Naive thymus-derived CD4-positive, alpha-beta T cell (primary cell): ENCODE data around the gene CHMP3. TPM values are rescaled to one million over a fixed set of nuclear protein-coding genes. Genes with fewer than 3 reads are reported as not detected.

ENCODE experiments used
- ATAC-seq: fragments of 150-1000 bp; cut with Tn5 transposase; 2 replicates; pipeline ENCODE4 v1.10.0; 2021; ENCODE audit warnings: mild to moderate bottlenecking, moderate library complexity
- CTCF ChIA-PET: fragments of 350-600 bp; sonication (Branson Sonifier 250); formaldehyde crosslinking; loops from one replicate; lab custom pipeline; 2021; ENCODE audit warnings: antibody characterized with exemption; lab: Charles Lee
- POLR2A ChIA-PET: fragments of 350-600 bp; sonication (Branson Sonifier 250); formaldehyde crosslinking; loops from one replicate; lab custom pipeline; 2021; ENCODE audit warnings: antibody characterized with exemption, inconsistent platforms; lab: Charles Lee
- DNase-seq, 9 donors: peaks; one replicate each; pipeline versions ENCODE4 v3.0.0 to v3.0.0-alpha.2; 2020 to 2022; ENCODE audit warnings: mixed read lengths in 1 of 9
- H3K27ac ChIP-seq: one replicate; pipeline ENCODE4 v1.7.0; 2013; ENCODE audit warnings: mild to moderate bottlenecking, low read depth, low read length, moderate library complexity
- H3K27me3 ChIP-seq, 2 donors: one replicate each; pipeline ENCODE4 v1.7.0; 2013; ENCODE audit warnings: low read length in 2 of 2, mild to moderate bottlenecking in 2 of 2, moderate library complexity in 2 of 2; ENCODE audit not compliant: control insufficient read depth in 2 of 2, insufficient read depth in 2 of 2
- H3K36me3 ChIP-seq, 3 experiments: 1 replicate in 2 of 3; 2 replicates in 1 of 3; pipeline ENCODE4 v1.7.0; 2013; ENCODE audit warnings: low read length in 3 of 3, mild to moderate bottlenecking in 3 of 3, moderate library complexity in 1 of 3; ENCODE audit not compliant: insufficient read depth in 3 of 3, control insufficient read depth in 2 of 3
- H3K4me1 ChIP-seq, 2 donors: one replicate each; pipeline ENCODE4 v1.7.0; 2013; ENCODE audit warnings: low read length in 2 of 2, mild to moderate bottlenecking in 2 of 2, moderate library complexity in 1 of 2; ENCODE audit not compliant: control insufficient read depth in 2 of 2, insufficient read depth in 2 of 2
- H3K4me3 ChIP-seq: 2 replicates; pipeline ENCODE4 v1.7.0; 2013; ENCODE audit warnings: mild to moderate bottlenecking, low read length
- H3K9me3 ChIP-seq, 3 experiments: 1 replicate in 2 of 3; 2 replicates in 1 of 3; pipeline ENCODE4 v1.7.0; 2013; ENCODE audit warnings: low read length in 3 of 3; ENCODE audit not compliant: control insufficient read depth in 2 of 3
- H3K27ac Mint-ChIP-seq, 9 donors: one replicate each; pipeline ENCODE4 v1.8.0; 2020 to 2022; ENCODE audit warnings: mixed read lengths in 9 of 9, mild to moderate bottlenecking in 8 of 9, moderate library complexity in 5 of 9, inconsistent platforms in 2 of 9
- H3K27me3 Mint-ChIP-seq, 5 donors: one replicate each; pipeline ENCODE4 v1.8.0; 2021 to 2022; ENCODE audit warnings: mixed read lengths in 5 of 5, mild to moderate bottlenecking in 1 of 5
- H3K36me3 Mint-ChIP-seq, 5 donors: one replicate each; pipeline ENCODE4 v1.8.0; 2020 to 2022; ENCODE audit warnings: mixed read lengths in 5 of 5, mild to moderate bottlenecking in 3 of 5, inconsistent platforms in 1 of 5
- H3K4me1 Mint-ChIP-seq, 7 donors: one replicate each; pipeline ENCODE4 v1.8.0; 2020 to 2022; ENCODE audit warnings: mixed read lengths in 7 of 7, mild to moderate bottlenecking in 3 of 7, inconsistent platforms in 1 of 7
- H3K4me3 Mint-ChIP-seq, 10 donors: one replicate each; pipeline ENCODE4 v1.8.0; 2020 to 2022; ENCODE audit warnings: mild to moderate bottlenecking in 10 of 10, mixed read lengths in 10 of 10, moderate library complexity in 6 of 10, inconsistent platforms in 2 of 10
- H3K9me3 Mint-ChIP-seq, 11 donors: one replicate each; pipeline ENCODE4 v1.8.0; 2020 to 2022; ENCODE audit warnings: mixed read lengths in 11 of 11, mild to moderate bottlenecking in 4 of 11, inconsistent platforms in 1 of 11, moderate library complexity in 1 of 11
- intact Hi-C, 2 donors: fragments of 100-400 bp; cut with micrococcal nuclease; formaldehyde crosslinking; loops; one replicate each; pipeline ENCODE4 v1.15.1; 2023
- polyA plus RNA-seq, 2 donors: library from polyadenylated mRNA; unstranded; fragments of 300-500 nt; fragmentation: Illumina TruSeq; gene quantifications; one replicate each; pipeline ENCODE4 v1.2.3, GENCODE V29; 2021
- total RNA-seq, 6 experiments: library from RNA in 5 of 6; stranded (reverse) in 5 of 6; gene quantifications; 1 replicate in 5 of 6; 2 replicates in 1 of 6; pipeline ENCODE4 v1.2.3 and lab custom pipeline; 2021 to 2026

CHMP3 gene
- total and polyA plus RNA-seq, 7 experiments from 2014 or later: 39.9 to 103 (median 90.1) TPM

DNA sequence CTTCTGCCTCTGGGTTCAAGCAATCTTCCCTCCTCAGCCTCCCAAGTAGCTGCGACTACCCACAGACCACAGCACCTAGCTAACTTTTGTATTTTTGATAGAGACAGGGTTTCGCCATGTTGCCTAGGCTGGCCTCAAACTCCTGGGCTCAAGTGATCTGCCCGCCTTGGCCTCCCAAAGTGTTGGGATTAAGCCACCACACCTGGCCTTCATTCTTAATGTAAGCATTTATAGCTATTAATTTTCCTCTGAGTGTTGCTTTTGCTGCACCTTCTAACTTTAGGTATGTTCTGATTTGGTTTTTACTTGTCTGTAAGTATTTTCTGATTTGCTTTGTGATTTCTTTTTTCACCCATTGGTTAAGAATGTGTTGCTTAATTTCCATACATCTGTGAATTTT, 29.7 kb downstream of the CHMP3 start:
- no peaks in the 10 kb centered on the region for H3K27me3 ChIP-seq
- ChIA-PET POLR2A (interaction anchor here (1.4 kb wide), 1 partner anchor 92 kb away, joined by 3 read pairs; the partner anchor contains the start of gene KDM3A), CTCF (no interaction called here)
- peak overlapping the region in 2 of 10 donors; percentile 47 to 51 for H3K4me3 Mint-ChIP-seq
- intact Hi-C loops: loop anchor here in 1 of 2 donors (2.0 to 10.0 kb wide), 2 partner anchors 19 to 51 kb away; no protein-coding TSS in a partner anchor
- H3K27ac ChIP-seq: no peak overlapping the region
- peaks cover 15 to 57% (median 38%) of the 10 kb centered on the region in 5 donors for H3K36me3 Mint-ChIP-seq
- no peaks in the 10 kb centered on the region for H3K9me3 ChIP-seq
- H3K9me3 Mint-ChIP-seq: peaks cover 5 to 39% (median 19%) of the 10 kb centered on the region in 11 donors
- H3K27ac Mint-ChIP-seq: peak overlapping the region in 5 of 9 donors; percentile 48 to 84 (median 57)
- peaks cover 0 to 20% of the 10 kb centered on the region in 2 donors for H3K4me1 ChIP-seq
- H3K4me1 Mint-ChIP-seq: peaks cover 7 to 60% (median 52%) of the 10 kb centered on the region in 7 donors
- H3K4me3 ChIP-seq: no peak overlapping the region
- DNase-seq (no peak), ATAC-seq (no peak)
- H3K27me3 Mint-ChIP-seq: no peaks in the 10 kb centered on the region
- H3K36me3 ChIP-seq: peaks cover 0 to 2% (median 0%) of the 10 kb centered on the region in 3 experiments

DNA sequence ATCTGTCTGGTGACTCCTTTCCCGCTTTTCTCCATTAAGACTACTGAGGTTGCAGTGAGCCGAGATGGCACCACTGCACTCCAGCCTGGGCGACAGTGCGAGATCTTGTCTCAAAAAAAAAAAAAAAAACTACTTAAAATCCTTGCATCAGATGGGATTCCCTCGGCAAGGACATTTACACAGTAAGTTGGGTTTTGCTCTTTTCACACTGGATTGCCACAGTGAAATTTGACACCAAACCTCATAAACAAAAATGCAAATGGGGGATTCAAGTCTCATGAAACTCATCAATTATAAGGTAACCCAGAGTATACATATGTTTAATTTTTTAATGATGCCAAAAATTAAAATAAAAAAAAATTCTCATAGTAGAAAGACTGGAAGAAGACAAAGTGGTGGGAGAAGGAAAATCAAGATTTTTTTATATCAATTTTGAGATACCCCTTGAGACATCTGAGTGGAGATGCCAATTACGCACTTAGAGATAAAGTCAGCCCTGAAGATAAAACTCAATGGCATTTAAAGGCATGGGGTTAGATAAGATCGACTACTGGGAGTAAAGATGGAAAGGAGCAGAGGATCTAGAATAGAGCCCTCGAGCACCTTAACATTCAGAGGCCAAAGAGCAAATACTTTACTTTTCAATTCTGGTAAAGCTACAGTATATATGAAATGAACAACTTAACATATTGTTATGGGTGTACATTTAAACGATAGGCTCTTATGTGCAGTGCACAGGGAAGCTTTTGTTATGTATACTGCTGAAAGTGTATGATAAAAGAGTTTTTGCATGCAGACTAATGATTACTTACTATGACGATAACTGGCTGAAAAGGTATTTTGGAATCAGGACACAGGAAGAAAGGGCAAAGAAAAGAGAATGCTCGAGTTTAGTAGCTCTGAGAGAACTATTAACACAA, 37.6 kb downstream of the CHMP3 start:
- ATAC-seq (no peak), DNase-seq (no peak)
- no peaks in the 10 kb centered on the region for H3K27me3 Mint-ChIP-seq
- H3K27ac ChIP-seq: no peak overlapping the region
- H3K36me3 Mint-ChIP-seq: peaks cover 6 to 38% (median 18%) of the 10 kb centered on the region in 5 donors
- no peaks in the 10 kb centered on the region for H3K27me3 ChIP-seq
- H3K4me3 ChIP-seq: no peak overlapping the region
- peak overlapping the region in 2 of 9 donors; percentile 4 to 53 for H3K27ac Mint-ChIP-seq
- no peak overlapping the region for H3K4me3 Mint-ChIP-seq
- intact Hi-C loops: no loop called here
- peaks cover 0 to 17% (median 5%) of the 10 kb centered on the region in 3 experiments for H3K36me3 ChIP-seq
- H3K4me1 ChIP-seq: no peaks in the 10 kb centered on the region
- ChIA-PET POLR2A (interaction anchor here (0.6 to 1.5 kb wide), 2 partner anchors 15 to 57 kb away, joined by 4 to 5 read pairs; no protein-coding TSS in a partner anchor), CTCF (interaction anchor here (0.5 kb wide), 1 partner anchor 540 kb away, joined by 4 read pairs; no protein-coding TSS in a partner anchor)
- H3K9me3 Mint-ChIP-seq: peaks cover 0 to 2% (median 0%) of the 10 kb centered on the region in 11 donors
- peaks cover 0 to 10% (median 6%) of the 10 kb centered on the region in 7 donors for H3K4me1 Mint-ChIP-seq
- no peaks in the 10 kb centered on the region for H3K9me3 ChIP-seq

DNA sequence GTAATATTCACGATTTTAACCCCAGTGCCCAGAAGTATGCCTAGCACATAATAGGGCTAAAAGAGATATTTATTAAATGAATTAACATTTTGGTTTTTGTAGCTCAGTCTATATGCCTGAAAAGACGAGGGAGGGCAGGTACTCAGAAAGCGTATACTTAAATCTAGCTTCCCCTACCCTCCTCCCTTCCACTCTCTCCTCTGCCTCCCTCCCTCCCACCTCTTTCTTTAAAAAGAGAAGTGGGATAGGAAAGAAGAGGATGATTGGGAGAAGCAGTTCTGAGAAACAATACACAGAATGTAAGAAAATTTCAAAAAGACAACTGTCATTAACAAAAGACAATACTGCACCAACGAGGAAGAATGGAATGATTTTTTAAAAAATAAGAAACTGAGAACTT, 39.8 kb downstream of the CHMP3 start:
- ChIA-PET CTCF (no interaction called here), POLR2A (no interaction called here)
- H3K27me3 ChIP-seq: no peaks in the 10 kb centered on the region
- no peaks in the 10 kb centered on the region for H3K9me3 ChIP-seq
- H3K36me3 ChIP-seq: peaks cover 0 to 14% (median 5%) of the 10 kb centered on the region in 3 experiments
- DNase-seq: no peak
- Mint-ChIP-seq H3K27ac (peak overlapping the region in 2 of 9 donors; percentile 7 to 56), H3K4me3 (no peak overlapping the region), H3K4me1 (peaks cover 0 to 5% (median 0%) of the 10 kb centered on the region in 7 donors), H3K27me3 (no peaks in the 10 kb centered on the region), H3K36me3 (peaks cover 6 to 28% (median 10%) of the 10 kb centered on the region in 5 donors), H3K9me3 (peaks cover 0 to 8% (median 0%) of the 10 kb centered on the region in 11 donors)
- ATAC-seq: no peak
- H3K4me3 ChIP-seq: no peak overlapping the region
- intact Hi-C loops: no loop called here
- no peak overlapping the region for H3K27ac ChIP-seq
- no peaks in the 10 kb centered on the region for H3K4me1 ChIP-seq

DNA sequence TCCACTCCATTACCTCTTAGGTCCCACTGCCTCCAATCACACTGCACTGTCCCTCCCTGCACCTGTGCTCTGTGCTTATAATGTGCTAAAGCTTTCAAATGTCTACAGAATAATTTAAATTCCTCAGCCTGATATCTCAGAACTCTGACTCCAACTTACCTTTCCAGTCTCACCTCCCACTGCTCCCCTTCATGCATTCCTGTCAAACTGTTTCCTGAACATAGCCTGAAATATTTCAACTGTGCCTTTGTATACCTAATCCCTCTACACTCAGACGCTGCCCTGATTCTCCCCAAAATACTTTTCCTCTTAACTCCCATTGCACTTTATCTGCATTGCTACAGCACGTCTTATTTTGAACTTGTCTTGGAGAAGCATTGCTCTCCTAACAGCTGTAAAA, 40.5 kb downstream of the CHMP3 start:
- H3K9me3 Mint-ChIP-seq: peaks cover 0 to 8% (median 0%) of the 10 kb centered on the region in 11 donors
- Histone ChIP-seq H3K4me3 (no peak overlapping the region), H3K27me3 (no peaks in the 10 kb centered on the region), H3K27ac (no peak overlapping the region), H3K9me3 (no peaks in the 10 kb centered on the region), H3K4me1 (no peaks in the 10 kb centered on the region), H3K36me3 (peaks cover 0 to 11% (median 5%) of the 10 kb centered on the region in 3 experiments)
- H3K4me1 Mint-ChIP-seq: peaks cover 0 to 5% (median 0%) of the 10 kb centered on the region in 7 donors
- no peaks in the 10 kb centered on the region for H3K27me3 Mint-ChIP-seq
- H3K27ac Mint-ChIP-seq: no peak overlapping the region
- POLR2A ChIA-PET: no interaction called here
- intact Hi-C loops: no loop called here
- no peak for DNase-seq
- ATAC-seq: no peak
- H3K36me3 Mint-ChIP-seq: peaks cover 5 to 23% (median 10%) of the 10 kb centered on the region in 5 donors
- no peak overlapping the region for H3K4me3 Mint-ChIP-seq
- CTCF ChIA-PET: no interaction called here

DNA sequence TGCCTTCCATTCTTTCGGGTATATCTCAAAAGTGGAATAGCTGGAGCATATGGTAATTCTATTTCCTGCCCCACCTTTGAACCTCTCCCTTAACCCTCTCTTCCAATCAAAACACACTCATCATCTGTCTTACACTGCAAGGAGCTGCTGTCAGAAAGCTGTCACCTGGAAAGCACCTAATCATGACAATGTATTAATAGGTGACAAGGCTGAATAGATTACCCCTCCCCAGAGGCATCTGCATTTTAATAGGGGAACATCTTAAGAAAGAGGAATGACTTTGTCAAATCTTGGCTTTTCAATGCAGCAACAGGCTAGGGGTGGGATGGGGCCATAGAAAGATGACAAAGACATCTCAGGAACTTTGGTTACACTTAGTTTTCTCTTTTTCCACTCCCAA, 41.3 kb downstream of the CHMP3 start:
- Mint-ChIP-seq H3K9me3 (peaks cover 0 to 8% (median 0%) of the 10 kb centered on the region in 11 donors), H3K4me1 (peaks cover 0 to 5% (median 0%) of the 10 kb centered on the region in 7 donors), H3K4me3 (no peak overlapping the region), H3K36me3 (peaks cover 5 to 24% (median 10%) of the 10 kb centered on the region in 5 donors), H3K27ac (no peak overlapping the region), H3K27me3 (no peaks in the 10 kb centered on the region)
- Histone ChIP-seq H3K4me1 (no peaks in the 10 kb centered on the region), H3K36me3 (peaks cover 0 to 11% (median 5%) of the 10 kb centered on the region in 3 experiments), H3K9me3 (no peaks in the 10 kb centered on the region), H3K27ac (no peak overlapping the region), H3K4me3 (no peak overlapping the region), H3K27me3 (no peaks in the 10 kb centered on the region)
- DNase-seq (no peak), ATAC-seq (no peak)
- CTCF ChIA-PET: no interaction called here
- POLR2A ChIA-PET: no interaction called here
- intact Hi-C loops: no loop called here

DNA sequence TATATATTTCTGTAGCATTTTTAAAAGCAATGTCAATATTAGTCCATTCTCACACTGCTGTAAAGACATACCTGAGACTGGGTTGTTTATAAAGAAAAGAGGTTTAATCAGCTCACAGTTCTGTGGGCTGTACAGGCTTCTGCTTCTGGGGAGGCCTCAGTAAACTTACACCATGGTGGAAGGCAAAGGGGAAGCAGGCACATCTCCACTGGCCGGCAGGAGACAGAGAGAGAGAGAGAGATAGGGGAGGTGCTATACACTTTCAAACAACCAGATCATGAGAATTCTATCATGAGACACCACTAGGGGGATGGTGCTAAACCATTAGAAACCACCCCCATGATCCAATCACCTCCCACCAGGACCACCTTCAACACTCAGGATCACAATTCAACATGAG, 43.1 kb downstream of the CHMP3 start:
- ChIA-PET POLR2A (no interaction called here), CTCF (interaction anchor here (0.6 kb wide), 1 partner anchor 163 kb away, joined by 3 read pairs; no protein-coding TSS in a partner anchor)
- Mint-ChIP-seq H3K4me1 (peaks cover 0 to 5% (median under 1%) of the 10 kb centered on the region in 7 donors), H3K27me3 (no peaks in the 10 kb centered on the region), H3K9me3 (peaks cover 0 to 8% (median 0%) of the 10 kb centered on the region in 11 donors), H3K27ac (peak overlapping the region in 2 of 9 donors; percentile 57 to 75), H3K4me3 (no peak overlapping the region), H3K36me3 (peaks cover 0 to 19% (median 3%) of the 10 kb centered on the region in 5 donors)
- H3K27ac ChIP-seq: no peak overlapping the region
- intact Hi-C loops: no loop called here
- ATAC-seq: no peak
- DNase-seq: no peak
- H3K9me3 ChIP-seq: no peaks in the 10 kb centered on the region
- peaks cover 0 to 5% (median 5%) of the 10 kb centered on the region in 3 experiments for H3K36me3 ChIP-seq
- H3K4me1 ChIP-seq: no peaks in the 10 kb centered on the region
- no peak overlapping the region for H3K4me3 ChIP-seq
- H3K27me3 ChIP-seq: no peaks in the 10 kb centered on the region
